Measurements from ENCODE around the gene ARAF. TPM values are rescaled to one million over a fixed set of nuclear protein-coding genes. Genes with fewer than 3 reads are reported as not detected.

Gene ARAF
- polyA plus RNA-seq, 4 donors: 43.0 to 92.1 (median 68.6) TPM

DNA sequence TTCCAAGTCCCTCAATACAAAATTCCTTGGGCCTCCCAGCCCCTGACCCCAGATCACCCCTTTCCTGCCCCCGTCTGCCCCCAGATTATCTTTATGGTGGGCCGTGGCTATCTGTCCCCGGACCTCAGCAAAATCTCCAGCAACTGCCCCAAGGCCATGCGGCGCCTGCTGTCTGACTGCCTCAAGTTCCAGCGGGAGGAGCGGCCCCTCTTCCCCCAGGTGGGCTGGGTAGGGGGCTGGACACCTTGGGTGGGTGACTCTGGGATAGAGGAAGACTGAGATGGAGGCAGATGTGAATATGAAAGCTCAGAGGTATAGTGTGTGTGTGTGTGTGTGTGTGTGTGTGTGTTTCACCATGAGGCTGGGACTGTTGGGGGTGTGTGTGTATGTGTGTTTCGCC lies 9.8 kb downstream of the ARAF start:
- H3K9me3 ChIP-seq (ENCODE audit: control insufficient read depth in 2 of 2, insufficient read depth in 1 of 2, low read depth in 1 of 2, low read length in 1 of 2): no peaks in the 10 kb centered on the region
- peaks cover 0 to 51% (median 5%) of the 10 kb centered on the region in 3 donors for H3K36me3 ChIP-seq (ENCODE audit: control insufficient read depth in 3 of 3, insufficient read depth in 2 of 3, low read depth in 1 of 3, low read length in 3 of 3)
- WGBS, 3 donors: 84 to 92% (median 88%) methylated on average over 7 to 8 of the region's 8 CpGs
- DNase-seq (no peak), FAIRE-seq (no peak)
- no peak overlapping the region for H3K4me3 ChIP-seq (ENCODE audit: low read depth in 1 of 3, low read length in 3 of 3)
- peaks cover 0 to 7% (median 0%) of the 10 kb centered on the region in 3 donors for H3K4me1 ChIP-seq (ENCODE audit: control insufficient read depth in 3 of 3, insufficient read depth in 2 of 3, low read depth in 1 of 3, low read length in 2 of 3)
- no peak overlapping the region for H3K27ac ChIP-seq (ENCODE audit: low read depth in 1 of 3, low read length in 2 of 3)
- no peaks in the 10 kb centered on the region for H3K27me3 ChIP-seq (ENCODE audit: control insufficient read depth in 3 of 3, insufficient read depth in 3 of 3, low read length in 3 of 3)

DNA sequence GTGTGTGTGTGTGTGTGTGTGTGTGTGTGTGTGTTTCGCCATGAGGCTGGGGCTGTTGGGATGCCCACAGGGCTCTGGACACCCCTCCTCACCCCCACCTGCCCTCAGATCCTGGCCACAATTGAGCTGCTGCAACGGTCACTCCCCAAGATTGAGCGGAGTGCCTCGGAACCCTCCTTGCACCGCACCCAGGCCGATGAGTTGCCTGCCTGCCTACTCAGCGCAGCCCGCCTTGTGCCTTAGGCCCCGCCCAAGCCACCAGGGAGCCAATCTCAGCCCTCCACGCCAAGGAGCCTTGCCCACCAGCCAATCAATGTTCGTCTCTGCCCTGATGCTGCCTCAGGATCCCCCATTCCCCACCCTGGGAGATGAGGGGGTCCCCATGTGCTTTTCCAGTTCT lies 10.2 kb downstream of the ARAF start:
- WGBS, 3 donors: 91 to 98% (median 91%) methylated on average over 8 to 10 of the region's 11 CpGs
- FAIRE-seq: no peak
- no peak overlapping the region for H3K27ac ChIP-seq (ENCODE audit: low read depth in 1 of 3, low read length in 2 of 3)

DNA sequence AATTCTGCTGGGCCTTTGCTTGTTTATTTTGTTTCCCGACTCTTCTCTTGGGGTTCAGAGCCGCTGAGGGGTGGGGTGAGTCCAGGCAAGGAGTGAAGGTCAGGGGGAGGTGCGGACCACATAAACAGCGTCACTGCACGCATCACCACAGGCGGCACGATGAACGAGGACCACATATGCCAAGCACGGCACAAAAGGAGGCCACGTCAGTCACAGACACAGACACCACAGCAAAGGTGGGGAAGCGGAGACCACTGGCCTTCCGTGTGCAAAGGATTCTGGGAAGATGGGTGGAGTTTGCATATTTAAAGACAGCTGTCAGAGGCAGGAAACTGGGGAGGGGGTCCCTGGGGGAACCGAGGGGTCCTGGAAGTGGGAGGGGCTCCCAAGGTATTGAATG lies 10.9 kb downstream of the ARAF start:
- H3K9me3 ChIP-seq (ENCODE audit: control insufficient read depth in 2 of 2, insufficient read depth in 1 of 2, low read depth in 1 of 2, low read length in 1 of 2): no peaks in the 10 kb centered on the region
- H3K4me1 ChIP-seq (ENCODE audit: control insufficient read depth in 3 of 3, insufficient read depth in 2 of 3, low read depth in 1 of 3, low read length in 2 of 3): peaks cover 0 to 7% (median 0%) of the 10 kb centered on the region in 3 donors
- 89 to 91% (median 90%) methylated on average over 12 to 13 of the region's 13 CpGs for WGBS, 3 donors
- H3K36me3 ChIP-seq (ENCODE audit: control insufficient read depth in 3 of 3, insufficient read depth in 2 of 3, low read depth in 1 of 3, low read length in 3 of 3): peaks cover 0 to 45% (median 5%) of the 10 kb centered on the region in 3 donors
- H3K27ac ChIP-seq (ENCODE audit: low read depth in 1 of 3, low read length in 2 of 3): no peak overlapping the region
- FAIRE-seq (no peak), DNase-seq (no peak)
- no peak overlapping the region for H3K4me3 ChIP-seq (ENCODE audit: low read depth in 1 of 3, low read length in 3 of 3)
- no peaks in the 10 kb centered on the region for H3K27me3 ChIP-seq (ENCODE audit: control insufficient read depth in 3 of 3, insufficient read depth in 3 of 3, low read length in 3 of 3)

More for the DNA sequence above, 10.2 kb downstream of the ARAF start:
- Histone ChIP-seq H3K27me3 (ENCODE audit: control insufficient read depth in 3 of 3, insufficient read depth in 3 of 3, low read length in 3 of 3) (no peaks in the 10 kb centered on the region), H3K4me1 (ENCODE audit: control insufficient read depth in 3 of 3, insufficient read depth in 2 of 3, low read depth in 1 of 3, low read length in 2 of 3) (peaks cover 0 to 7% (median 0%) of the 10 kb centered on the region in 3 donors), H3K9me3 (ENCODE audit: control insufficient read depth in 2 of 2, insufficient read depth in 1 of 2, low read depth in 1 of 2, low read length in 1 of 2) (no peaks in the 10 kb centered on the region), H3K4me3 (ENCODE audit: low read depth in 1 of 3, low read length in 3 of 3) (no peak overlapping the region), H3K36me3 (ENCODE audit: control insufficient read depth in 3 of 3, insufficient read depth in 2 of 3, low read depth in 1 of 3, low read length in 3 of 3) (peaks cover 0 to 51% (median 5%) of the 10 kb centered on the region in 3 donors)
- no peak for DNase-seq

DNA sequence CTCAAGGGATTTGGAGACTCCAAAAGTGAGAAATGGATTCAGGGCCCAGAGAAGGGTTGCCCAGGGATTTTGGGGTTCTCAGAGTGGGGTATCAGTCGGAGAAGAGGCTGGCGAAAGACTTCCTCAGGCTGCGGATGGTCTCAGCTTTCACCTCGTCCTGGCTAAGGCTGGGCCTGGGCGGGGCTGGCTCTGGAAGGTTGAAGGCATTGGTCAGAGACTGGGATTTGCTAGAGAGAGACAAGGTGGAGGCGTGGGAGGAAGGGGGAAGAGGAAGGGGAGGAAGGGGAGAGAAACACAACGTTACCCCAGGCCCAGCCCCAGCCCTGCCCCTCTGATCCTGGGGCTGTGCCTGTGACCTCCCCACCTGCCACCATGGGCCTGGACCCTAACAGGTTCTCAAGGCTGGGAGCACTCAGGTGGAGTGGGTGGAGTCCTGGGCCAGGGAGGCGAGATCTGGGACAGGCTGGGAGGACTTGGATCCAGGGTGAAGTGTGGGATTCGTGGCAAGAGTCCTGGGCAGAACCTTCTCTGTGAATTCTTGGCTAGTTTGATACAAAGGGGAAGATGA lies 11.9 kb downstream of the ARAF start:
- DNase-seq (no peak), FAIRE-seq (no peak)
- Histone ChIP-seq H3K36me3 (ENCODE audit: control insufficient read depth in 3 of 3, insufficient read depth in 2 of 3, low read depth in 1 of 3, low read length in 3 of 3) (peaks cover 0 to 37% (median 4%) of the 10 kb centered on the region in 3 donors), H3K27ac (ENCODE audit: low read depth in 1 of 3, low read length in 2 of 3) (peak overlapping the region in 2 of 3 donors; percentile 55 to 57), H3K9me3 (ENCODE audit: control insufficient read depth in 2 of 2, insufficient read depth in 1 of 2, low read depth in 1 of 2, low read length in 1 of 2) (no peaks in the 10 kb centered on the region), H3K4me1 (ENCODE audit: control insufficient read depth in 3 of 3, insufficient read depth in 2 of 3, low read depth in 1 of 3, low read length in 2 of 3) (peaks cover 0 to 7% (median 0%) of the 10 kb centered on the region in 3 donors), H3K27me3 (ENCODE audit: control insufficient read depth in 3 of 3, insufficient read depth in 3 of 3, low read length in 3 of 3) (no peaks in the 10 kb centered on the region), H3K4me3 (ENCODE audit: low read depth in 1 of 3, low read length in 3 of 3) (no peak overlapping the region)
- 50 to 68% (median 56%) methylated on average over 8 to 9 of the region's 9 CpGs for WGBS, 3 donors

DNA sequence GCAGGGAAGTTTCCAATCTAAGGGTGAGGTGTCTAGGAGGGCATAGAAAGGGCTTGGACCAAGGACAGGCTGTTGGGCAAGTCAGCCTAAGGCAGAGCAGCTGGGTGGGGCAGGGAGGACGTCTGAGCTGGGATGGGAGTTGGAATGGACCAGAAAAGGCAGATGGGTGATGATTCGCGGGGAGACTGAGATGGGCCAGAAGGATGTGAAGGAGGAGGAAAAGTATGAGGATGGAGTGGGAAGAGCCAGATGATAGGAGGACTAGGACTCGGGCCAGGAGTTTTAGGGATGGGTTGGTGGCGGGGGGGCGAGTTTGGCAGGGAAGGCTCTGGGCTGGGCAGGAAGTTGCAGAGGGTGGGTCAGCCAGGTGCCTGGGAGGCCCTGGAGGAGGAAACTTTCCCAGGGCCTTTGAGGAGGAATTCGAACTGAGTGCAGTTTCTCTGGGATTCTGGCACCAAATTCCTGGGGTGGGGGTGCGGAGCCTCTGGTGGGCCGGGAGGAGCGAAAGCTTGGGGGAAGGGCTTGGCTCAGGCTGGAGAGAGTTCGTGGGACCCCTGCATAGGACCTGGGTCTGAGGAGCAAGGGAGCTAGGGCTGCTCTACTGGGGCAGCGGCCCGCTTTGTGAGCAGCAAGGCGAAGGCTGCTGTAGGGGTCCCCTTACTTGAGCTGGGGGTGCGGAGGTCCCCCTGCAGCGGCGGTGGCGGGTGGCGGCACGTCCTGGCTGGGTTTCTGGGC lies 12.5 kb downstream of the ARAF start:
- WGBS, 3 donors: 11 to 44% (median 24%) methylated on average over 11 to 20 of the region's 20 CpGs
- Histone ChIP-seq H3K9me3 (ENCODE audit: control insufficient read depth in 2 of 2, insufficient read depth in 1 of 2, low read depth in 1 of 2, low read length in 1 of 2) (no peaks in the 10 kb centered on the region), H3K27me3 (ENCODE audit: control insufficient read depth in 3 of 3, insufficient read depth in 3 of 3, low read length in 3 of 3) (no peaks in the 10 kb centered on the region), H3K36me3 (ENCODE audit: control insufficient read depth in 3 of 3, insufficient read depth in 2 of 3, low read depth in 1 of 3, low read length in 3 of 3) (peaks cover 0 to 34% (median 2%) of the 10 kb centered on the region in 3 donors), H3K4me1 (ENCODE audit: control insufficient read depth in 3 of 3, insufficient read depth in 2 of 3, low read depth in 1 of 3, low read length in 2 of 3) (peaks cover 0 to 7% (median 0%) of the 10 kb centered on the region in 3 donors), H3K27ac (ENCODE audit: low read depth in 1 of 3, low read length in 2 of 3) (peak overlapping the region in 2 of 3 donors; percentile 55 to 57), H3K4me3 (ENCODE audit: low read depth in 1 of 3, low read length in 3 of 3) (peak overlapping the region in 1 of 3 donors; percentile 30)
- peak; percentile 5 to 17 for DNase-seq
- no peak for FAIRE-seq

DNA sequence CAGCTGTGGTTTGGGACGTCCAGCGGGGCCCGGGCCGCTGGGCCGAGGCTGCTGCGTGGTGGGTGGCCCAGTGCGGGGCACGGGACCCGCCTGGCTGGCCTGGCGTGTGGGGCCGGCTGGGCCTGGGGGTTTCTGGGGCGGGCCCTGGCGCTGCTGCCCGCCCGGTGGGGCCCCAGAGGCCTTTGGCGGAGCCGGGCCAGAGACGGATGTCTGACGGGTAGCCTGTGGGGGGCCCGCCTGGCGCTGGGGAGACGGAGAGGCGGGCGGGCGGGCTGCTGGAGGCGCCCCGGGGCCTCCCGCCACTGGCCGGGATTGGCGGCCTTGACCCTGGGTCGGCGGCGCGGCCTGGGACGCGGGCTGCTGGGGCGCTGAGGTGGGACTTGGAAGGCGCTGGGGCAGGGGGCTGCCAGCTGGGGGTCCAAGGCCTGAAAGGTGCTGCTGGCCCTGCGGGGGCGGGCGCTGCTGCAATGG lies 13.1 kb downstream of the ARAF start:
- H3K27me3 ChIP-seq (ENCODE audit: control insufficient read depth in 3 of 3, insufficient read depth in 3 of 3, low read length in 3 of 3): no peaks in the 10 kb centered on the region
- peaks cover 0 to 7% (median 0%) of the 10 kb centered on the region in 3 donors for H3K4me1 ChIP-seq (ENCODE audit: control insufficient read depth in 3 of 3, insufficient read depth in 2 of 3, low read depth in 1 of 3, low read length in 2 of 3)
- H3K9me3 ChIP-seq (ENCODE audit: control insufficient read depth in 2 of 2, insufficient read depth in 1 of 2, low read depth in 1 of 2, low read length in 1 of 2): no peaks in the 10 kb centered on the region
- peaks cover 0 to 28% (median 2%) of the 10 kb centered on the region in 3 donors for H3K36me3 ChIP-seq (ENCODE audit: control insufficient read depth in 3 of 3, insufficient read depth in 2 of 3, low read depth in 1 of 3, low read length in 3 of 3)
- H3K27ac ChIP-seq (ENCODE audit: low read depth in 1 of 3, low read length in 2 of 3): peak overlapping the region in 2 of 3 donors; percentile 55 to 57
- FAIRE-seq (no peak), DNase-seq (peak in 1 of 2 donors; percentile 17)
- 0 to 40% (median 6%) methylated on average over 6 to 41 of the region's 41 CpGs for WGBS, 3 donors
- peak overlapping the region in 1 of 3 donors; percentile 30 for H3K4me3 ChIP-seq (ENCODE audit: low read depth in 1 of 3, low read length in 3 of 3)

DNA sequence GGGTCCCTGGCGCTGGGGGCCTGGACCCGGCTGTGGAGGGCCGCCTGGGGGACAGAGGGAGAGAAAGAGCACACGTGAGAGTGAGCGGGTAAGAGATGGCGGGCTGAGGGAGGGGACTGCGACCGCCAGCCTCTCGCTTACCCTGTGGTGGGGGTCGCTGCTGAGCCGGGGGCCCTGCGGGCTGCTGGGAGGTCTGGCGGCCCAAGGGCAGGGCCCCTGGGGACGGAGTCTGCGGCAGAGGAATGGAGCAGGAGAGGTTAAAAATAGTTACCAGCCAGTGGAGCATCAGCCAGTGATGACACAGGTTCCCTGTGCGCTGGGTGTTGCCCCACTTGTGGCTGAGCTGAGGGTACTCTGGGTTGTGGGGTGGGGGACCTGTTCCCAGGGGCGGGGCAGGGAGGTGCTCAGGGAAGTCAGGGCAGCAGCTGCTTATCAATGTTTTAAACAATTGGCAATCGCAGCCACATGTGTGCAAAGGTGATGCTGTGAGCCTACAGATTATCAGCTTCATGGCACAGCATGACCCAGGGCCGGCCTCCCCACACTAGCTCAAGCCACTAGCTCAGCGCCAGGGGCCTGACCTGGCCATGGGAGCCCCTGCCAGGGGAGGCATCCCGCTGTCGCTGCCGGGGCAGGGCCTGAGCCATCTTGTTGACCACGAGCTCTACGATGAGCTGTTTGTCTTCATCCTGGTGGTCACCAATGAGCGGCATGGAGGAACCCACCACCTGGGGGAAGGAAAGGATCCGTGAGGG lies 13.7 kb downstream of the ARAF start:
- H3K4me1 ChIP-seq (ENCODE audit: control insufficient read depth in 3 of 3, insufficient read depth in 2 of 3, low read depth in 1 of 3, low read length in 2 of 3): peaks cover 0 to 7% (median 0%) of the 10 kb centered on the region in 3 donors
- H3K4me3 ChIP-seq (ENCODE audit: low read depth in 1 of 3, low read length in 3 of 3): peak overlapping the region in 1 of 3 donors; percentile 27
- FAIRE-seq (no peak), DNase-seq (peak in 1 of 2 donors; percentile 7)
- no peaks in the 10 kb centered on the region for H3K27me3 ChIP-seq (ENCODE audit: control insufficient read depth in 3 of 3, insufficient read depth in 3 of 3, low read length in 3 of 3)
- H3K36me3 ChIP-seq (ENCODE audit: control insufficient read depth in 3 of 3, insufficient read depth in 2 of 3, low read depth in 1 of 3, low read length in 3 of 3): peaks cover 0 to 22% (median 2%) of the 10 kb centered on the region in 3 donors
- peak overlapping the region in 2 of 3 donors; percentile 20 to 38 for H3K27ac ChIP-seq (ENCODE audit: low read depth in 1 of 3, low read length in 2 of 3)
- 28 to 60% (median 36%) methylated on average over 19 to 27 of the region's 27 CpGs for WGBS, 3 donors
- H3K9me3 ChIP-seq (ENCODE audit: control insufficient read depth in 2 of 2, insufficient read depth in 1 of 2, low read depth in 1 of 2, low read length in 1 of 2): no peaks in the 10 kb centered on the region

Measured in small intestine (tissue), 7 donors.